Stimulated activated naive CD8-positive, alpha-beta T cell treated with anti-CD3 and anti-CD28 coated beads, Interleukin-15, amount 100 ng/mL, for 72 hours (primary cell): ENCODE results near the gene ASB2.
A peak's percentile ranks its signal among the peaks of the same experiment; 100 is the strongest.

ENCODE experiments used
- ATAC-seq: fragments of 150-1000 bp; cut with Tn5 transposase; 2 replicates; pipeline ENCODE4 v1.10.0; 2021; ENCODE audit warnings: mild to moderate bottlenecking, moderate library complexity
- DNase-seq, 2 donors: peaks; one replicate each; pipeline ENCODE4 v3.0.0; 2021 to 2022
- H3K27ac Mint-ChIP-seq, 2 donors: one replicate each; pipeline ENCODE4 v1.8.0; 2022; ENCODE audit warnings: mild to moderate bottlenecking in 2 of 2, mixed read lengths in 2 of 2, moderate library complexity in 2 of 2
- H3K27me3 Mint-ChIP-seq: one replicate; pipeline ENCODE4 v1.8.0; 2022; ENCODE audit warnings: mixed read lengths
- H3K4me1 Mint-ChIP-seq: one replicate; pipeline ENCODE4 v1.8.0; 2022; ENCODE audit warnings: mild to moderate bottlenecking, mixed read lengths
- H3K4me3 Mint-ChIP-seq, 2 donors: one replicate each; pipeline ENCODE4 v1.8.0; 2022; ENCODE audit warnings: mild to moderate bottlenecking in 2 of 2, mixed read lengths in 2 of 2, moderate library complexity in 1 of 2
- H3K9me3 Mint-ChIP-seq, 2 donors: one replicate each; pipeline ENCODE4 v1.8.0; 2022; ENCODE audit warnings: mixed read lengths in 2 of 2

Gene ASB2

DNA sequence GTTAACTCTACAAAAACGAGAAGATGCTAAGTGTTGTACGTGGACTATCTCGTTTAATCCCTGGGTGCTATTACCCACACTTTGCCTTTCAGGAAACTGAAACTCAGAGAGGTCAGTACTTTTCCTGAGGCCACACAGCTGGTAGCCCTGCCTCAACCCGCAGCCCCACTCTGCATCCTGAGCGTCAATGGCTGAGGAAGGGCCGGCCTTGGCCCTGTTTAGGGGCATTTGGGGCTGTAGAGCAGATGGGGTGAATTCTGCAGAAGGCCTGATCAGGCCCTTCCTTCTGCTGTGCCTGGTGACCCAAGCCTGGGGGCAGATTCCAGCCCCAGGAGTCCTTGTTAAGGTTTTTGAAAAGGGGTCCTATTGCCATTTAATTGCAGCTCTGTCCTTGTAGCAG, 17.0 kb upstream of the ASB2 start:
- H3K4me3 Mint-ChIP-seq = no peak overlapping the region
- peak overlapping the region in 1 of 2 donors; percentile 50 for H3K27ac Mint-ChIP-seq
- no peaks in the 10 kb centered on the region for H3K9me3 Mint-ChIP-seq
- peaks cover 96% of the 10 kb centered on the region for H3K4me1 Mint-ChIP-seq
- ATAC-seq (no peak), DNase-seq (no peak)
- H3K27me3 Mint-ChIP-seq = peaks cover 19% of the 10 kb centered on the region

GRCh38 chr14:93991649-93992048, 15.3 kb upstream of the ASB2 start:
- Mint-ChIP-seq H3K27me3 (peaks cover 19% of the 10 kb centered on the region), H3K4me3 (no peak overlapping the region), H3K27ac (no peak overlapping the region), H3K9me3 (no peaks in the 10 kb centered on the region), H3K4me1 (peaks cover 78% of the 10 kb centered on the region)
- DNase-seq = no peak
- no peak for ATAC-seq

GRCh38 chr14:93991212-93991611, 14.8 kb upstream of the ASB2 start:
- ATAC-seq = peak; percentile 35
- peaks cover 19% of the 10 kb centered on the region for H3K27me3 Mint-ChIP-seq
- H3K9me3 Mint-ChIP-seq = no peaks in the 10 kb centered on the region
- DNase-seq = no peak
- H3K4me1 Mint-ChIP-seq = peaks cover 74% of the 10 kb centered on the region
- H3K4me3 Mint-ChIP-seq = no peak overlapping the region
- peak overlapping the region in 1 of 2 donors; percentile 65 for H3K27ac Mint-ChIP-seq

DNA sequence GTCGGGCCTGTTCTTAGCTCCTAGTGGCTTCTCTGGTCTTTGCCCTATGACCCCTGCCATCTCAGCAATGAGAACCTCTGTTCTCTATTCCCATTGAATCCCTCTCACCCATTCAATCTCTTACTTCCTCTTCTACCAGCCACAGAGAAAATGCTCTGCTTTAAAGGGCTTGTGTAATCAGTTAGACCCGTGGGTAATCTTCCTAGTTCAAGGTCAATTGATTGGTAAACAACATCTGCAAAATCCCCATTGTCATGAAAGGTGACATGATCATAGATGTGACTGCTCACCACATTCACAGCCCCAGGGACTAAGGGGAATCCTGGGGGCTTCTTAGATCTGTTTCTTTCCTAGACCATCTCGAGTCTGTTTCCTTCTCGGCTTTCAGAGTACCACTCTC, 13.6 kb upstream of the ASB2 start:
- H3K4me1 Mint-ChIP-seq = peaks cover 70% of the 10 kb centered on the region
- H3K4me3 Mint-ChIP-seq = peak overlapping the region in 1 of 2 donors; percentile 4
- H3K27ac Mint-ChIP-seq = peak overlapping the region; percentile 16 to 68
- DNase-seq (no peak), ATAC-seq (peak; percentile 52)
- no peaks in the 10 kb centered on the region for H3K9me3 Mint-ChIP-seq
- peaks cover 19% of the 10 kb centered on the region for H3K27me3 Mint-ChIP-seq

DNA sequence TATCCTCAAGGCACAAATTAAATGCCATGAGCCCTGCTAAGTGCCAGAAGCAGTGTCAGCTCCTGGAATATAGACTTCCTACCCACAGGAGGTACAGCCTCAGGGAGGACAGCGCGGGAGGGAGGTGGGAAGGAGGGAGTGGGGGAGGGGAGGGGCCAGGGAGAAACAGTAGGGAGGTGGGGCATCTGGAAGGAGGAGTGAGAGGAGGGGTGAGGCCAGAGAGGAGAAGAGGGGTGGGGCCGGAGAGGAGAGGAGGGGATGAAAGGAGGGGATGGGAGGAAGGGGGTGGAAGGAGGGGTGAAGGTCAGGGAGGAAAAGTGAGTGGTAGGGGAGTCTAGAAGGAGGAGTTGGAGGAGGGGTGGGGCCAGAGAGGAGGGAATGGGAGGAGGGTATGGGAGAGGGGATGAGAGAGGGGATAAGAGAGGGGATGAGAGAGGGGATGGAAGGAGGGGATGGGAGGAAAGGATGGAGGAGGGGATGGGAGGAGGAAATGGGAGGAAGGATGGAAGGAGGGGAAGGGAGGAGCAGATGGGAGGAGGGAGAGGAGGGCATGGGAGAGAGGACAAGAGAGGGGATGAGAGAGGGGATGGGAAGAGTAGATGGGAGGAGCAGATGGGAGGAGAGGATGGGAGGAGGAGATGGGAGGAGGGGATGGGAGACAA, 11.6 kb upstream of the ASB2 start:
- Mint-ChIP-seq H3K27ac (no peak overlapping the region), H3K27me3 (peaks cover 25% of the 10 kb centered on the region), H3K4me1 (peaks cover 65% of the 10 kb centered on the region), H3K4me3 (no peak overlapping the region), H3K9me3 (no peaks in the 10 kb centered on the region)
- DNase-seq (no peak), ATAC-seq (no peak)

GRCh38 chr14:93987376-93987775, 11.0 kb upstream of the ASB2 start:
- Mint-ChIP-seq H3K9me3 (no peaks in the 10 kb centered on the region), H3K27ac (no peak overlapping the region), H3K4me1 (peaks cover 63% of the 10 kb centered on the region), H3K27me3 (peaks cover 25% of the 10 kb centered on the region), H3K4me3 (no peak overlapping the region)
- no peak for DNase-seq
- ATAC-seq = no peak

- no peak for ATAC-seq
- no peak overlapping the region for H3K27ac Mint-ChIP-seq
Observed at GRCh38 chr14:93986955-93987354, 10.6 kb upstream of the ASB2 start.

GRCh38 chr14:93984987-93985410, 8.6 kb upstream of the ASB2 start:
- DNase-seq (no peak), ATAC-seq (no peak)
- no peaks in the 10 kb centered on the region for H3K9me3 Mint-ChIP-seq
- peak overlapping the region in 1 of 2 donors; percentile 87 for H3K27ac Mint-ChIP-seq
- peaks cover 64% of the 10 kb centered on the region for H3K4me1 Mint-ChIP-seq
- peaks cover 11% of the 10 kb centered on the region for H3K27me3 Mint-ChIP-seq
- H3K4me3 Mint-ChIP-seq = no peak overlapping the region

More at GRCh38 chr14:93986955-93987354, 10.6 kb upstream of the ASB2 start:
- no peak for DNase-seq
- H3K9me3 Mint-ChIP-seq = no peaks in the 10 kb centered on the region
- no peak overlapping the region for H3K4me3 Mint-ChIP-seq
- H3K4me1 Mint-ChIP-seq = peaks cover 63% of the 10 kb centered on the region
- H3K27me3 Mint-ChIP-seq = peaks cover 21% of the 10 kb centered on the region

GRCh38 chr14:93984070-93984469, 7.7 kb upstream of the ASB2 start:
- H3K4me1 Mint-ChIP-seq = peaks cover 64% of the 10 kb centered on the region
- no peak overlapping the region for H3K27ac Mint-ChIP-seq
- H3K4me3 Mint-ChIP-seq = no peak overlapping the region
- no peak for DNase-seq
- H3K9me3 Mint-ChIP-seq = no peaks in the 10 kb centered on the region
- no peak for ATAC-seq
- H3K27me3 Mint-ChIP-seq = peaks cover 10% of the 10 kb centered on the region

- DNase-seq = no peak
- peak overlapping the region in 1 of 2 donors; percentile 71 for H3K27ac Mint-ChIP-seq
- H3K4me3 Mint-ChIP-seq = no peak overlapping the region
- ATAC-seq = no peak
- peaks cover 6% of the 10 kb centered on the region for H3K27me3 Mint-ChIP-seq
- peaks cover 0 to 8% of the 10 kb centered on the region in 2 donors for H3K9me3 Mint-ChIP-seq
- peaks cover 76% of the 10 kb centered on the region for H3K4me1 Mint-ChIP-seq
Observed at GRCh38 chr14:93982230-93983007, 6.0 kb upstream of the ASB2 start.

DNA sequence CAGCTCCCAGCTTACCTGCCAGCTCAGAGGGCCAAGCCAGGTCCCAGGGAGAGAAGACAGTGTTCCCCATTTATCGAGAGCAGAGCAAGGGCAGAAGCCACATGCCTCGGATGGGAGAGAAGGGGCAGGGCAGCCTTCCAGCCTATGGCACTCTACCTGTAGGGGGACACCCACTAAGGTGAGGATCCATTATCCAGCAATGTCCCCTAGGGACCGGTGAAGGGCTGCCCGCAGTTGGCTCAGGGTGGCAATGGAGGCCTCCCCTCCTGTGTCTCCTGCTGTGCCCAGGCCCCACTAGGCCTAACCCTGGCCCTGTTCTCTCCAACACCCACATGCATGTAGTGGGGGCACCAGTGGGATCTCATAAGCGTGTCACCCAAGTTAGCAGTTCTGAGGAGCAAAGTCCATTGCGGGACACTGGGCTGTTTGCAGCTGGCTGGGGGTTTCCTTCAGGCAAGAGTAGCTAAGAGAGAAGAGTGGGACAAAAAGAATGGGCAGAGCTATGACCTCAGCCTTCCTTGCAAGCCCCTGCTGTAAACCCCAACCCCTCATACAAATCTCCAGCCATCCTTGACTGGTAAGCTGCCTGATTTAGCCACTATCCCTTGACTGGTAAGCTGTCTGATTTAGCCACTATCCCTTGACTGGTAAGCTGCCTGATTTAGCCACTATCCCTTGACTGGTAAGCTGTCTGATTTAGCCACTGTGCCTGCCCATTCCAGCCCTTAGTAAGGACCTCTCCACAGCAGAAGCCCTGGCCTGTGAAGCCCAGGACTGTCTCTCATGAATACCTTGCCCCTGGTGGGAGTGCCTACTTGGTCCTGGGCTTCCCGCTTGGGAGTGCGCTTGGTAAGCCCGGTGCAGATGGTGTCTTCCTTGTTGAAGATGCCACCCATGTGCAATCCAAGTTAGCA, 5.2 kb upstream of the ASB2 start:
- peak overlapping the region; percentile 66 to 96 for H3K27ac Mint-ChIP-seq
- H3K4me3 Mint-ChIP-seq = no peak overlapping the region
- peaks cover 6% of the 10 kb centered on the region for H3K27me3 Mint-ChIP-seq
- peaks cover 6 to 16% of the 10 kb centered on the region in 2 donors for H3K9me3 Mint-ChIP-seq
- DNase-seq (no peak), ATAC-seq (no peak)
- peaks cover 85% of the 10 kb centered on the region for H3K4me1 Mint-ChIP-seq

- peaks cover 7 to 18% of the 10 kb centered on the region in 2 donors for H3K9me3 Mint-ChIP-seq
- peaks cover 91% of the 10 kb centered on the region for H3K4me1 Mint-ChIP-seq
- DNase-seq (no peak), ATAC-seq (no peak)
- H3K27ac Mint-ChIP-seq = peak overlapping the region; percentile 83 to 96
- peak overlapping the region; percentile 5 to 72 for H3K4me3 Mint-ChIP-seq
- peaks cover 6% of the 10 kb centered on the region for H3K27me3 Mint-ChIP-seq
Observed at GRCh38 chr14:93980456-93981201, 4.3 kb upstream of the ASB2 start.

GRCh38 chr14:93978735-93979134, 2.4 kb upstream of the ASB2 start:
- peak overlapping the region; percentile 86 to 96 for H3K27ac Mint-ChIP-seq
- ATAC-seq (peak; percentile 17), DNase-seq (no peak)
- no peaks in the 10 kb centered on the region for H3K27me3 Mint-ChIP-seq
- peak overlapping the region; percentile 20 to 32 for H3K4me3 Mint-ChIP-seq
- peaks cover 93% of the 10 kb centered on the region for H3K4me1 Mint-ChIP-seq
- H3K9me3 Mint-ChIP-seq = peaks cover 7 to 18% of the 10 kb centered on the region in 2 donors

DNA sequence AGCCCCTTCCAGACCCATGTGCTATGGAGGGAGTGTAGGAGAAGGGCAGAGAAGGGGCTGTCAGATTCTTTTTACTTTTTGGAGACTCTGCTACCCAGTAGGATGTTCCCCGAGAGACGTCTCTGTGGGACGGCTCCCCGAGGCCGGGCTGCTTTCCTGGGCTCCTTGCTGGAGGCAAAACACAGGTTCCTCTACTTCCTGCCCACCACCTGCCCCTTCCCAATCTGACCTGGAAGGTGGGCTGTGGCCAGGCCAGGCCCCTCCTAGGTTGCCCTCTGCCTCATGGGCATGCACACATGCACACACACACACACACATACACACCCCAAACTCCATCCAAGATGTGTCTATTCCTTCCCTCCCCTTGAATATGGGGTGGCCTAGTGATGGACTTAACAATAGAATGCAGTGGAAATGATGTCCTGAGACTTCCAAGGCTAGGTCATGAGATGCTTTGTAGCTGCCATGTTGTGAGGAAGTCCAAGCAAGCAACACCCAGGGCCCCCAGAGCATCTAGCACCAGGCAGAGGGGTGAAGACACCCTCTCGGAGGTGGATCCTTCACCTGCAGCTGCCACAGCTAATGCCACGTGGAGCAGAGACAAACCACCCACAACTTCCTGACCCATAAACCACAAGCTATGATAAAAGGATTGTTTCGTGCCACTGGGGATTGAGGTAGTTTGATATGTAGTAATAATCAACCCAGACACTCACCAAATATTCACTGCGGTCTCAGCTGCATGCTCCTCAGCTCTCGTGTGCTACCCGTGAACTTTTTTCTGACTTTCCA, 1.6 kb upstream of the ASB2 start:
- H3K27me3 Mint-ChIP-seq = no peaks in the 10 kb centered on the region
- H3K27ac Mint-ChIP-seq = peak overlapping the region; percentile 86 to 96
- peaks cover 97% of the 10 kb centered on the region for H3K4me1 Mint-ChIP-seq
- ATAC-seq (peak; percentile 92), DNase-seq (peak; percentile 83 to 85)
- H3K4me3 Mint-ChIP-seq = peak overlapping the region; percentile 66 to 72
- peaks cover 7 to 18% of the 10 kb centered on the region in 2 donors for H3K9me3 Mint-ChIP-seq
